Upper lobe of left lung (tissue), 4 donors: ENCODE measurements around the gene NEURL1B.

ENCODE experiments used
- CTCF ChIP-seq, 6 experiments: fragments of 450-650 bp in 4 of 6; fragments of 200-600 bp in 2 of 6; sonication (generic) in 2 of 6; IDR thresholded peaks; one replicate each; pipeline ENCODE4 v1.5.1; 2016 to 2019; ENCODE audit warnings: antibody characterized with exemption in 6 of 6
- POLR2A ChIP-seq, 4 donors: fragments of 450-650 bp; IDR thresholded peaks; one replicate each; pipeline ENCODE4 v1.5.1; 2016 to 2017; ENCODE audit warnings: antibody characterized with exemption in 4 of 4, mild to moderate bottlenecking in 2 of 4
- POLR2AphosphoS5 ChIP-seq, 2 donors: sonication (generic); formaldehyde crosslinking; IDR thresholded peaks; one replicate each; pipeline ENCODE4 v1.5.1; 2017; ENCODE audit warnings: antibody characterized with exemption in 2 of 2

- no peak for TF ChIP-seq POLR2A (IDR thresholded peaks at IDR 0.05)
- TF ChIP-seq CTCF (IDR thresholded peaks at IDR 0.05): no peak
- no peak for TF ChIP-seq POLR2AphosphoS5 (IDR thresholded peaks at IDR 0.05)
These were observed 81.3 kb downstream of the NEURL1B start for GRCh38 chr5:172722327-172722815.
